HCT116 (cell line): Measurements from ENCODE around the gene TMF1. TPM values are rescaled to one million over a fixed set of nuclear protein-coding genes. Genes with fewer than 3 reads are reported as not detected.

Source experiments
- ATAC-seq: fragments of 200-7000 bp; cut with Tn5 transposase; 2 replicates; pipeline ENCODE4 v1.9.1; 2020; ENCODE audit warnings: mild to moderate bottlenecking, moderate library complexity
- BruUV-seq: library from RNA; stranded (reverse); fragments of 400-500 nt; replicated peaks from 2 replicates; lab custom pipeline; 2021; lab: Mats Ljungman, UMichigan
- CTCF ChIA-PET: fragments of 300-600 bp; sonication (Branson Sonifier 250); formaldehyde crosslinking; loops from one replicate; lab custom pipeline; 2021; ENCODE audit warnings: antibody characterized with exemption; lab: Charles Lee
- POLR2A ChIA-PET: fragments of 300-600, 350-600 bp; sonication (Branson Sonifier 250); formaldehyde crosslinking; loops from one replicate; lab custom pipeline; 2021; ENCODE audit warnings: antibody characterized with exemption; lab: Charles Lee
- RAD21 ChIA-PET, 2 experiments: fragments of 300-600 bp; sonication (Branson Sonifier 250); formaldehyde crosslinking; loops; one replicate each; lab custom pipeline; 2023; ENCODE audit warnings: low total read pairs in 2 of 2; ENCODE audit not compliant: uncharacterized antibody in 2 of 2, unreplicated experiment in 2 of 2, low non-redundant PET in 1 of 2; lab: Charles Lee
- DNase-seq: peaks from one replicate; pipeline ENCODE4 v3.0.0-alpha.2; 2010; ENCODE audit warnings: low read depth, low spot score
- H2AFZ ChIP-seq: fragments of 200-600 bp; shearing (Covaris generic), sonication (generic); 2 replicates; pipeline ENCODE4 v1.6.1; 2017; ENCODE audit warnings: low read depth, mixed run types, mixed read lengths, antibody characterized with exemption, low read length; ENCODE audit not compliant: poor library complexity, severe bottlenecking
- H3K27ac ChIP-seq: 2 replicates; pipeline ENCODE4 v1.5.1; 2012; ENCODE audit warnings: low read depth, low read length
- H3K27me3 ChIP-seq: fragments of 200-600 bp; sonication (generic); 2 replicates; pipeline ENCODE4 v1.6.1; 2016; ENCODE audit warnings: mixed run types, low read length, mixed read lengths; ENCODE audit not compliant: insufficient read depth
- H3K36me3 ChIP-seq, 2 experiments: fragments of 200-500 bp in 1 of 2; fragments of 200-600 bp in 1 of 2; sonication (Bioruptor generic) in 1 of 2; sonication (generic) in 1 of 2; 2 replicates each; pipeline versions ENCODE4 v1.5.1 to v1.6.1; 2014 to 2016; ENCODE audit warnings: low read length in 2 of 2, inconsistent platforms in 1 of 2, mixed read lengths in 1 of 2, mixed run types in 1 of 2; ENCODE audit not compliant: insufficient read depth in 2 of 2, control insufficient read depth in 1 of 2
- H3K4me1 ChIP-seq, 2 experiments: fragments of 200-600 bp in 1 of 2; sonication (generic) in 1 of 2; 2 replicates each; pipeline versions ENCODE4 v1.5.1 to v1.6.1; 2012 to 2017; ENCODE audit warnings: low read length in 2 of 2, inconsistent platforms in 1 of 2, mild to moderate bottlenecking in 1 of 2, mixed read lengths in 1 of 2, mixed run types in 1 of 2, moderate library complexity in 1 of 2; ENCODE audit not compliant: insufficient read depth in 2 of 2, control insufficient read depth in 1 of 2
- H3K4me2 ChIP-seq: fragments of 200-600 bp; sonication (generic); 2 replicates; pipeline ENCODE4 v1.6.1; 2017; ENCODE audit warnings: mixed run types, low read length, mixed read lengths
- H3K4me3 ChIP-seq, 2 experiments: fragments of 200-600 bp in 1 of 2; sonication (generic) in 1 of 2; replicated peaks in 1 of 2; 2 replicates each; pipeline ENCODE4 v1.5.1; 2011 to 2016; ENCODE audit warnings: low read length in 2 of 2, control low read depth in 1 of 2, low read depth in 1 of 2, mild to moderate bottlenecking in 1 of 2, mixed read lengths in 1 of 2, mixed run types in 1 of 2
- H3K79me2 ChIP-seq: fragments of 200-600 bp; sonication (generic); 2 replicates; pipeline ENCODE4 v1.6.1; 2017; ENCODE audit warnings: mild to moderate bottlenecking, mixed run types, low read length, moderate library complexity, mixed read lengths; ENCODE audit not compliant: insufficient read depth
- H3K9ac ChIP-seq: fragments of 200-600 bp; sonication (generic); 2 replicates; pipeline ENCODE4 v1.6.1; 2016; ENCODE audit warnings: low read length, mixed read lengths
- H3K9me2 ChIP-seq: fragments of 200-600 bp; sonication (generic), shearing (Covaris generic); 2 replicates; pipeline ENCODE4 v1.6.1; 2017; ENCODE audit warnings: mixed run types, mild to moderate bottlenecking, moderate library complexity; ENCODE audit not compliant: insufficient read depth
- H3K9me3 ChIP-seq, 2 experiments: fragments of 200-500 bp in 1 of 2; fragments of 200-600 bp in 1 of 2; sonication (Bioruptor generic) in 1 of 2; sonication (generic) in 1 of 2; 2 replicates each; pipeline ENCODE4 v1.6.1; 2014 to 2017; ENCODE audit warnings: low read length in 2 of 2, mixed read lengths in 2 of 2, inconsistent platforms in 1 of 2, low read depth in 1 of 2, mild to moderate bottlenecking in 1 of 2, mixed run types in 1 of 2, moderate library complexity in 1 of 2; ENCODE audit not compliant: control insufficient read depth in 1 of 2, insufficient read depth in 1 of 2
- H4K20me1 ChIP-seq: fragments of 200-600 bp; sonication (generic), shearing (Covaris generic); 2 replicates; pipeline ENCODE4 v1.6.1; 2017; ENCODE audit warnings: mixed run types, mild to moderate bottlenecking, moderate library complexity; ENCODE audit not compliant: insufficient read depth
- CBX3 ChIP-seq: IDR thresholded peaks from 2 replicates; pipeline ENCODE4 v1.6.1; 2012; ENCODE audit warnings: low read depth
- ELF1 ChIP-seq: IDR thresholded peaks from 2 replicates; pipeline ENCODE4 v1.6.1; 2012; ENCODE audit warnings: low read depth, borderline replicate concordance
- EZH2phosphoT487 ChIP-seq: fragments of 200-600 bp; IDR thresholded peaks from 2 replicates; pipeline ENCODE4 v1.6.1; 2018; ENCODE audit warnings: antibody characterized with exemption, borderline replicate concordance
- JUND ChIP-seq: IDR thresholded peaks from 2 replicates; pipeline ENCODE4 v1.6.1; 2012
- POLR2A ChIP-seq: IDR thresholded peaks from 2 replicates; pipeline ENCODE4 v1.7.0; 2011; ENCODE audit warnings: borderline replicate concordance; ENCODE audit not compliant: insufficient read depth, insufficient read length; ENCODE audit errors: extremely low read depth
- RAD21 ChIP-seq: IDR thresholded peaks from 2 replicates; pipeline ENCODE4 v1.6.1; 2012; ENCODE audit warnings: low read depth, mild to moderate bottlenecking
- REST ChIP-seq: IDR thresholded peaks from 2 replicates; pipeline ENCODE4 v1.6.1; 2012; ENCODE audit warnings: low read depth
- SIN3A ChIP-seq: IDR thresholded peaks from 2 replicates; pipeline ENCODE4 v1.6.1; 2012; ENCODE audit warnings: low read depth
- SP1 ChIP-seq: IDR thresholded peaks from 2 replicates; pipeline ENCODE4 v1.6.1; 2012; ENCODE audit warnings: low read depth
- ZBTB33 ChIP-seq: IDR thresholded peaks from 2 replicates; pipeline ENCODE4 v1.6.1; 2011; ENCODE audit warnings: mild to moderate bottlenecking, low read length, moderate library complexity; ENCODE audit not compliant: insufficient replicate concordance; ENCODE audit errors: extremely low read depth
- ZFX ChIP-seq: fragments of 450-650 bp; IDR thresholded peaks from 2 replicates; pipeline ENCODE4 v1.6.1; 2017
- intact Hi-C: fragments of 100-400 bp; cut with micrococcal nuclease; formaldehyde crosslinking; loops from 2 replicates; pipeline ENCODE4 v1.10.0; 2022
- total RNA-seq: library from RNA; stranded (reverse); gene quantifications from one replicate; pipeline ENCODE4 v1.2.1, GENCODE V29; 2021; ENCODE audit not compliant: unreplicated experiment
- TF ChIP-seq, protein P1 (sequence below): IDR thresholded peaks from 2 replicates; pipeline ENCODE4 v1.6.1; 2012

Gene TMF1
- total RNA-seq, 1 experiment from 2014 or later = 27.3 TPM

- TF ChIP-seq REST = no peak
- TF ChIP-seq EZH2phosphoT487 = no peak
- TF ChIP-seq JUND = no peak
- no peak for TF ChIP-seq RAD21
- TF ChIP-seq CBX3 = no peak
- TF ChIP-seq, protein P1, sequence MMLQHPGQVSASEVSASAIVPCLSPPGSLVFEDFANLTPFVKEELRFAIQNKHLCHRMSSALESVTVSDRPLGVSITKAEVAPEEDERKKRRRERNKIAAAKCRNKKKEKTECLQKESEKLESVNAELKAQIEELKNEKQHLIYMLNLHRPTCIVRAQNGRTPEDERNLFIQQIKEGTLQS = no peak
- no peak for TF ChIP-seq ZFX
- no peak for TF ChIP-seq SP1
- no peak for TF ChIP-seq ELF1
- no peak for TF ChIP-seq POLR2A
Observed at GRCh38 chr3:69033470-69033869, 18.7 kb downstream of the TMF1 start (continued).

- Histone ChIP-seq H3K4me1 (no peaks in the 10 kb centered on the region), H3K79me2 (no peaks in the 10 kb centered on the region), H2AFZ (no peak overlapping the region), H3K27ac (no peak overlapping the region), H3K4me2 (no peak overlapping the region), H3K9ac (no peak overlapping the region), H3K4me3 (no peak overlapping the region), H3K9me3 (no peaks in the 10 kb centered on the region), H3K36me3 (peaks cover 21 to 47% of the 10 kb centered on the region in 2 experiments), H3K27me3 (no peaks in the 10 kb centered on the region), H3K9me2 (no peaks in the 10 kb centered on the region), H4K20me1 (peaks cover 4% of the 10 kb centered on the region; the same call in 1 of the 2 replicates)
- ChIA-PET POLR2A (no interaction called here), RAD21 (no interaction called here), CTCF (no interaction called here)
- DNase-seq (no peak), ATAC-seq (no peak)
- intact Hi-C loops = no loop called here
- TF ChIP-seq SIN3A (no peak), ZBTB33 (no peak)
- BruUV-seq = no TSS peak
Observed at GRCh38 chr3:69032737-69033136, 19.4 kb downstream of the TMF1 start.
